VCaP (cell line): ENCODE data around the gene JKAMP.
A peak's percentile ranks its signal among the peaks of the same experiment; 100 is the strongest.

Source experiments
- H3K27ac ChIP-seq: fragments of 450-650 bp; 2 replicates; pipeline ENCODE4 v1.5.1; 2017
- TF ChIP-seq, protein P1 (sequence below): fragments of 450-650 bp; conservative IDR thresholded peaks from 2 replicates; pipeline ENCODE4 v1.5.1; 2017; ENCODE audit warnings: mild to moderate bottlenecking, moderate library complexity

The JKAMP gene

DNA sequence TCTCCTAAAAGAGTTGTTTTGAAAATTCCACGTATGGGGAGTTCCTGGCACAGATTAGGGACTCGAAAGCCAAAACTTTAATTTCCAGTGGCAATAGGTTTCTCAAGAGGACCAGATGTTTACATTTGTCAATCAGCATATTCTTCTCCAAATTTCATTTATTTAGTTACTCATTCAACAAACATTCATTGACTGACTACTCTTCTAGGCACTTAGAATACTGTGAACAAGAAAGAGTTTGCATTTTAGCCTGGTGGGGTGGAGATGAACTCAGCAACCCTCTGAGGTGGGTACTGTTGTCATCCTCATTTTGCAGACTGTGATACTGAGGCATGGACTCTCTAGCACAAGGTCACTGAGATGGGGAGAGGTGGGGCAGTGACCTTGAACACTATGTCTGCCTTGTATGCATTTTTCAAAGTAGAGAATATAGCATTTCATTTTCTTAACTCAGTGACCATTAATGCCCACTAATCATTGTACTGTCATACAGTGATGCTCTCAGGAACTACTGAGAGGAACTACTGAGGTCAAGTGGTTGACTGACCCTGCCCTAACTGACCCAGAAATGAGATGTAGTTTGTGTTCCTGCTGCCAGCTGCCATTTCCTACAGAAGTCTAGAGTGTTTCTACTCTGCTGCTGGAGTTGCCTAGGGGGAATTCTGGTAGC, 2.3 kb upstream of the JKAMP start:
- TF ChIP-seq, protein P1, sequence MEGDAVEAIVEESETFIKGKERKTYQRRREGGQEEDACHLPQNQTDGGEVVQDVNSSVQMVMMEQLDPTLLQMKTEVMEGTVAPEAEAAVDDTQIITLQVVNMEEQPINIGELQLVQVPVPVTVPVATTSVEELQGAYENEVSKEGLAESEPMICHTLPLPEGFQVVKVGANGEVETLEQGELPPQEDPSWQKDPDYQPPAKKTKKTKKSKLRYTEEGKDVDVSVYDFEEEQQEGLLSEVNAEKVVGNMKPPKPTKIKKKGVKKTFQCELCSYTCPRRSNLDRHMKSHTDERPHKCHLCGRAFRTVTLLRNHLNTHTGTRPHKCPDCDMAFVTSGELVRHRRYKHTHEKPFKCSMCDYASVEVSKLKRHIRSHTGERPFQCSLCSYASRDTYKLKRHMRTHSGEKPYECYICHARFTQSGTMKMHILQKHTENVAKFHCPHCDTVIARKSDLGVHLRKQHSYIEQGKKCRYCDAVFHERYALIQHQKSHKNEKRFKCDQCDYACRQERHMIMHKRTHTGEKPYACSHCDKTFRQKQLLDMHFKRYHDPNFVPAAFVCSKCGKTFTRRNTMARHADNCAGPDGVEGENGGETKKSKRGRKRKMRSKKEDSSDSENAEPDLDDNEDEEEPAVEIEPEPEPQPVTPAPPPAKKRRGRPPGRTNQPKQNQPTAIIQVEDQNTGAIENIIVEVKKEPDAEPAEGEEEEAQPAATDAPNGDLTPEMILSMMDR = no peak
- H3K27ac ChIP-seq = peak overlapping the region; percentile 94; the same call in 1 of the 2 replicates

DNA sequence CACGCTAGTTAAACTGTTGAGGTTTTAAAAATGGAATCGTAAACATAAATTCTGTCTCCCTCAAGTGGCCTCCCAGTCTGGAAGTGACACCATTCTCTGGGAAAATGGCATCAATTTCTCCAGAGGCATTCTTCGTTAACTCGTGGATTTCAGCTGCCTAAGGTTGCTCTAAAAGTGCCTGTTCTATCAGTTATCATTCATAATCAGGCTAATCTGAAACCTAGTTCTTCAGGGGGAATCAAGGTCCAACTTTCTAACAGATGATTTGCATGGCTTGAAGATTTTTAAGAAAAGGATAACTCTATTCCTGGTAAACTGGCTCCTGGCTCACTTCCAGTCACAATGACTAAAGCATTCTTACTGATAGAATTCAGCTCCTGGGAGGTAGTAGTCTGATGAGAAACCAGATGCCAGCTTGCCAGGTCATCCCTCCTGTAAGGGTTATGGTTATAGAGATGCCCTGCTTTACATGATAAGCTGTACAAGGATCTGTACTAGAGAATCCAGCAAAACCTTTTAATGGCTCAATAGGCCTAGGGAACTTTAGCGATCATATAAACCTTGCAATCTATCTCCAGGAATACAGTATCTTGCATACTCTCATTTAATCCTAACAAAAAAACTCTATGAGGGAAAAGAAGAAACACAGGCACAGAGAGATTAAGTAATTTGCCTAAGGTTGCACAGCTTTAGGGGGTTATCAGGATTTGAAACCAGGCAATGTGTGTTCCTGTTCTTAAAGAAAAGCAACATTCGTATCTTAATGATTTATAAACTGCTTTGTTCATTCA, 1.6 kb upstream of the JKAMP start:
- TF ChIP-seq, protein P1 = no peak
- peak overlapping the region; percentile 94 for H3K27ac ChIP-seq

DNA sequence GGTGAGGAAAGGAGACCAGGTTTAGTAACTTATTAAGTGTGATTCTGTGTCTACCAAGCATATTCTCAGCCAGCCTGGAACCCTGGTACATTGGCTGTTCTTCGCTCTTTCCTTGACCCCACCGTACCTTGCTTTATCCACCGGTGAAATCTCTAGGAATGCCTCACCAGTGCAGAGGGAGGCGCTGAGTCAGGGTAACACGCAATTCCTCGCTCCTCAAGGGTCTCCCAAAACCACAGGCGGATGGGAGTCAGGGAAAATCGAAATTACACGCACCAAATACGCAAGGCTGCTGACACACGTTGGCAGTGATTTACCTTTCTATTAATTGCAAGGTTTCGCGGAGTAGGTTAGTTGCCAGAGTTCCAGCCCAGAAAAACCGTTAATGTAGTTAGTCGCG, 954 bp upstream of the JKAMP start:
- peak overlapping the region; percentile 94 for H3K27ac ChIP-seq
- TF ChIP-seq, protein P1 = no peak

DNA sequence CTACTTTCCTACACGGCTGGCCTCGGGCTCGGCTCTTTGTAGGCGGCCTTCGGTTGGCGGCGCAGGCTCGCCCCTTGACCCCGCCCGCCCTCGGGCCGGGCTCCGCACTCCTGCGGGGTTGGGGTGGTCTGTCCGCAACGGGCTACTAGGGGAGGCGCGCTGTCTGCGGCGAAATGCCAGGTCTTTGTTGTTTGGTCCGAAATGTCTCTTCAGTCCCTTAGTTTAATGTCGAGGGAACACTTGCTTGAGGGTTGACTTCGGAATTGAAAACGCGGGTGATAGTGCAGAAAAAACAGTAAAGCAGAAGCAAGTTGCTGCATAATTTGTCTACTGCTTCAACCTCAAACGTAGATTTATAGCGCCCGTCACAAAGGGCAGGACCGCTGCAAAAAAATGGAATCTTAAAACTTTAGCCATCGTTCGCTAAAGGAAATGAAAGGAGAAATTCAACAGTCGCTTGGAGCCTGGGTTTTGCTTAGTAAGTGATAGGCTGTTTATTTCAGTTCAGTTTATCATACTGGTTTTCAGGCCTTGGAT, 390 bp downstream of the JKAMP start:
- H3K27ac ChIP-seq = peak overlapping the region; percentile 94
- TF ChIP-seq, protein P1 = no peak

DNA sequence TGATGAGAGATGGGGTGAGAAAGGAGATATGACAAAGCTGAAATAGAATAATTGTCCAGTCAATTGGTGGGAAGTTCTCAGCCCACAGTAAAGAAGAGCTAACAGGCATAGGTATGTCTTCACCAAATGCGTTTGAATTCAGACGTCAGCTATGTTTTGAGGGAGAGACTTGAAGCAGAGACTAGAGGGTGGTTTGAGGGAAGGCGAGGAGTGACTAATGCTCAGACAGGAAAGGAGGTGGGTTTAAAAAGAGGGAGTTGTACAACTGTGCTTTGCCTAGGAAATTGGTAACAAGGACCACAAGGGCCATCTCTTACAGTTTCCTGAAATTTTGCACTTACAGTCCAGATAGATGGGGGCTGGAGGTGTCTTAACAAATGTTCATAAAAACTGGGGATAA, 6.4 kb downstream of the JKAMP start:
- TF ChIP-seq, protein P1 = no peak
- no peak overlapping the region for H3K27ac ChIP-seq

DNA sequence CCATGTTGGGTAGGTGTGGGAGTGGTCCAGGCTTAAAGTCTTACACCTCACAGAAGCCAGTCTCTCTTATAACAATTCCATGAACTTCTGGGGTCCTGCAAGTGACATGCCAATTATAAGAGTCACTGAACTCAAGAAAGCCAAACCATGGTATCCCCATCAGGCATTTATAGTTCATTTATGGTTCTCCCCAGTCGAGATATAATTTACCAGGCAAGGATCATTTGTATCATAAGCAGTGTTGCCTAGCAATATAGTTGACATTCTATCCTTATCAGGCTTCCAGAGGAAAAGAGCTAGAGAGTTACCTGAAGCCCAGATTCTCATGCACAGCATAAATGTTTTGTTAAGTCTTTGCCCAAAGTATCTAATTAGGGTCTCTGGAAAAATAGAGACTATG, 8.1 kb downstream of the JKAMP start:
- H3K27ac ChIP-seq = no peak overlapping the region
- TF ChIP-seq, protein P1 = no peak

DNA sequence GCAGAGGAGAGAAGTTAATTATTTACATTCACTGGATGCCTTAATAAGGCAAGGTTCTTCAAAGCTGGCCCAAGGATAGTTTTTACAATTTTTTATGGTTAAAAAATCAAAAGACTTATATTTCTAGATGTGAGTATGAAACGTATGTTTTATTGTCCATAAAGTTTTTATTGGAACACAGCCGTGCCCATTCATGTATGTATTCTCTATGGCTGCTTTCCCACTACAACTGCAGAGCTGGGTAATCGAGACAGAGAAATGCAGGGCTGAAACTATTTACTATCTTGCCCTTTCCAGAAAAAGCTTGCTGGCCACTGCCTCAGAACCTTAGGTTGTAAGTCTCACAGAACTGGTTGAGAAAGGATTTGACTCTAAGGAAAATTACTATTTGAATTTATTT, 16.4 kb downstream of the JKAMP start:
- TF ChIP-seq, protein P1 = no peak
- H3K27ac ChIP-seq = peak overlapping the region; percentile 7; the same call in 1 of the 2 replicates
